ENCODE measurements around the gene SLC29A2.

GRCh38 chr11:66323684-66324083 is 47.9 kb downstream of the SLC29A2 start:
- no peak for TF ChIP-seq TARDBP (IDR thresholded peaks at IDR 0.05)
- TF ChIP-seq ZNF384 (IDR thresholded peaks at IDR 0.05): no peak
- TF ChIP-seq SUZ12 (IDR thresholded peaks at IDR 0.05): no peak
- no peak for TF ChIP-seq FOXA1 (IDR thresholded peaks at IDR 0.05)
- TF ChIP-seq NFRKB (IDR thresholded peaks at IDR 0.05): no peak
- no peak for TF ChIP-seq FOXM1 (IDR thresholded peaks at IDR 0.05; ENCODE audit: borderline replicate concordance)
- no peak for TF ChIP-seq CTBP1 (IDR thresholded peaks at IDR 0.05; ENCODE audit: borderline replicate concordance)
- TF ChIP-seq PKNOX1 (IDR thresholded peaks at IDR 0.05): no peak
- no peak for TF ChIP-seq SP1 (IDR thresholded peaks at IDR 0.05)
- no peak for TF ChIP-seq LEF1 (IDR thresholded peaks at IDR 0.05; ENCODE audit: borderline replicate concordance)
- TF ChIP-seq ELF4 (IDR thresholded peaks at IDR 0.05): no peak
- no peak for TF ChIP-seq BHLHE40 (IDR thresholded peaks at IDR 0.05; ENCODE audit: borderline replicate concordance)
- TF ChIP-seq HDGF (IDR thresholded peaks at IDR 0.05; ENCODE audit: borderline replicate concordance): no peak
- TF ChIP-seq ARNT (IDR thresholded peaks at IDR 0.05): no peak

Data from HEK293T (cell line).